Subcutaneous abdominal adipose tissue (tissue), 5 donors: ENCODE data around the gene ELOA.
"Not testable (repeated sequence)": the region's sequence is repeated elsewhere in the genome, so short reads cannot be mapped to it uniquely, and the experiment has no call there.

Source experiments
- H3K27ac ChIP-seq: one replicate; pipeline ENCODE4 v1.7.0; 2013; ENCODE audit warnings: low read depth, mild to moderate bottlenecking, inconsistent platforms, low read length, moderate library complexity
- H3K27me3 ChIP-seq, 5 donors: one replicate each; pipeline ENCODE4 v1.7.0; 2013; ENCODE audit warnings: low read length in 5 of 5, inconsistent platforms in 1 of 5; ENCODE audit not compliant: control insufficient read depth in 5 of 5, insufficient read depth in 4 of 5
- H3K36me3 ChIP-seq, 5 donors: one replicate each; pipeline ENCODE4 v1.7.0; 2013; ENCODE audit warnings: low read length in 5 of 5; ENCODE audit not compliant: control insufficient read depth in 5 of 5, insufficient read depth in 5 of 5
- H3K4me1 ChIP-seq, 5 donors: one replicate each; pipeline ENCODE4 v1.7.0; 2013; ENCODE audit warnings: low read length in 5 of 5, mild to moderate bottlenecking in 3 of 5, moderate library complexity in 1 of 5; ENCODE audit not compliant: control insufficient read depth in 5 of 5, insufficient read depth in 5 of 5
- H3K4me3 ChIP-seq, 5 donors: one replicate each; pipeline ENCODE4 v1.7.0; 2013; ENCODE audit warnings: low read length in 5 of 5, low read depth in 1 of 5
- H3K9ac ChIP-seq, 5 donors: one replicate each; pipeline ENCODE4 v1.7.0; 2013; ENCODE audit warnings: low read length in 5 of 5, mild to moderate bottlenecking in 4 of 5, moderate library complexity in 3 of 5
- H3K9me3 ChIP-seq, 5 donors: one replicate each; pipeline ENCODE4 v1.7.0; 2013; ENCODE audit warnings: low read length in 5 of 5; ENCODE audit not compliant: control insufficient read depth in 5 of 5
- donor health status: healthy.
- donor health status: healthy.
- donor health status: healthy.
- donor health status: healthy.
- donor health status: healthy.

The ELOA gene

GRCh38 chr1:23777979-23778814 is 34.9 kb downstream of the ELOA start, which contains the start of gene PITHD1:
TSS of gene PITHD1 (plus strand) at chr1:23778418. CDS start at chr1:23778516, 98 bp downstream.
- Histone ChIP-seq H3K4me1 (peaks cover 2 to 23% (median 22%) of the 10 kb centered on the region in 5 donors), H3K4me3 (peak within 1 kb of the TSS; percentile 87 to 98 (median 98))

DNA sequence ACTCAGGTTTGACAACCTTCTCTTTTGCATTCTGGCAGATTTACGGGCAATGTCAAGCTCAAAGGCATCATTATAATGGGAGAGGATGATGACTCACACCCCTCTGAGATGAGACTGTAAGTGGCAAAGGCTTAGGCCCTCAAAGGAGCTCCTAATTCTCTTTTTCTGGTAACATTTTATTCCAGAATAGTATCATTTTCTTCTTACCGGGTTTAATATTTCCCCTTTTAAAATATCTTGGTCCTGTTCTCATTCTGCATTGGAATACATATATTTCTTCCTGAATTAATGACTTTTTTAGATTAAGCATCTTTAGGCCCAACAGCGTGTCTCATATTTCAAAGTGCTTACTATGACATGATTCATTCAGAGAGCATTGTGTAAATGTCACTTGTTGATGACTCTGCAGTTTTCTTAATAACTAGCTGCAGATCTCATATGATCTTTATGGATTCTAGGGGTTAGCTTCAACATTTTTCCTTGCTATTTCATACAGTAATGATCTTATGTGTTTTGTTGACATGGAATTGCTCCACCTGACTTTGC is 36.6 kb downstream of the ELOA start:
- Histone ChIP-seq H3K9me3 (no peaks in the 10 kb centered on the region), H3K27ac (peak overlapping the region; percentile 44), H3K4me3 (no peak overlapping the region), H3K4me1 (peaks cover 2 to 23% (median 22%) of the 10 kb centered on the region in 5 donors), H3K27me3 (no peaks in the 10 kb centered on the region), H3K9ac (peak overlapping the region in 2 of 5 donors; percentile 87 to 90), H3K36me3 (peaks cover under 1 to 13% (median 8%) of the 10 kb centered on the region in 5 donors)

More at GRCh38 chr1:23777979-23778814, 34.9 kb downstream of the ELOA start, which contains the start of gene PITHD1:
- Histone ChIP-seq H3K9me3 (no peaks in the 10 kb centered on the region), H3K27ac (peak within 1 kb of the TSS; percentile 74), H3K9ac (peak within 1 kb of the TSS; percentile 85 to 90 (median 87)), H3K36me3 (peaks cover 0 to 10% (median 0%) of the 10 kb centered on the region in 5 donors), H3K27me3 (no peaks in the 10 kb centered on the region)

DNA sequence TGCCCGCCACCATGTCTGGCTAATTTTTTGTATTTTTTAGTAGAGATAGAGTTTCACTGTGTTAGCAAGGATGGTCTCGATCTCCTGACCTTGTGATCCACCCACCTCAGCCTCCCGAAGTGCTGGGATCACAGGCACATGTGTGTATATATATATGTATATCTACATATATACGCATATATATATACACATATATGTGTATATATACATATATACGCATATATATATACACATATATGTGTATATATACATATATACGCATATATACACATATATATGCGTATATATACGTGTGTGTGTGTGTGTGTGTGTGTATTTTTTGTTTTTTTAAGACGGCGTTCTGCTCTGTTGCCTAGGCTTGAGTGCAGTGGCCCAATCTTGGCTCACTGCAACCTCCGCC is 39.9 kb downstream of the ELOA start:
- H3K36me3 ChIP-seq = peaks cover 19 to 42% (median 30%) of the 10 kb centered on the region in 5 donors

GRCh38 chr1:23784846-23785245 is 41.6 kb downstream of the ELOA start:
- H3K27me3 ChIP-seq = no peaks in the 10 kb centered on the region
- peaks cover 19 to 50% (median 30%) of the 10 kb centered on the region in 5 donors for H3K36me3 ChIP-seq
- no peak overlapping the region for H3K9ac ChIP-seq
- H3K4me1 ChIP-seq = peaks cover 0 to 3% (median 0%) of the 10 kb centered on the region in 5 donors
- H3K9me3 ChIP-seq = no peaks in the 10 kb centered on the region
- no peak overlapping the region for H3K27ac ChIP-seq
- no peak overlapping the region for H3K4me3 ChIP-seq

More for the DNA sequence above, 39.9 kb downstream of the ELOA start:
- H3K9me3 ChIP-seq, H3K27me3 ChIP-seq, H3K9ac ChIP-seq, H3K27ac ChIP-seq, H3K4me3 ChIP-seq: not testable (repeated sequence)
- H3K4me1 ChIP-seq = peaks cover 2 to 15% (median 12%) of the 10 kb centered on the region in 5 donors

- Histone ChIP-seq H3K27me3 (no peaks in the 10 kb centered on the region), H3K4me1 (peaks cover 9 to 23% (median 22%) of the 10 kb centered on the region in 5 donors), H3K27ac (no peak overlapping the region), H3K4me3 (no peak overlapping the region), H3K9me3 (no peaks in the 10 kb centered on the region), H3K36me3 (peaks cover 9 to 45% (median 30%) of the 10 kb centered on the region in 5 donors), H3K9ac (no peak overlapping the region)
Observed at GRCh38 chr1:23787701-23788100, 44.4 kb downstream of the ELOA start.

DNA sequence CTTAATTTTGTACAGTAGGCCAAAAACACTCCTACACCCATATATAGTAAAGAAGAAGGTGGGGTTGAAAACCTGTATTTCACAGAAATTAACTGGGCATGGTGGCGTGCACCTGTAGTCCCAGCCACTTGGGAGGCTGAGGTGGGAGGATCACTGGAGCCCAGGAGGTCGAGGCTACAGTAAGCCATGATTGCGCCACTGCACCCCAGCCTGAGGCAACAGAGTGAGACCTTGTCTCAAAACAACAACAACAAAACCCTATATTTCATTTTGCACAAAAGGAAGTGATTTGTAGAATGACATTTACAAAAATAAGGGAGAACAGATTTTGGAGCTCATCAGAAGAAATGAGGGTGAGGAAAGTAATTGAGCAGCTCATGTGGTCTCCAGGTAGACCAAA is 45.4 kb downstream of the ELOA start:
- Histone ChIP-seq H3K27ac (no peak overlapping the region), H3K36me3 (peaks cover 9 to 53% (median 38%) of the 10 kb centered on the region in 5 donors), H3K27me3 (no peaks in the 10 kb centered on the region), H3K9me3 (no peaks in the 10 kb centered on the region), H3K9ac (no peak overlapping the region), H3K4me3 (no peak overlapping the region), H3K4me1 (peaks cover 9 to 29% (median 23%) of the 10 kb centered on the region in 5 donors)

DNA sequence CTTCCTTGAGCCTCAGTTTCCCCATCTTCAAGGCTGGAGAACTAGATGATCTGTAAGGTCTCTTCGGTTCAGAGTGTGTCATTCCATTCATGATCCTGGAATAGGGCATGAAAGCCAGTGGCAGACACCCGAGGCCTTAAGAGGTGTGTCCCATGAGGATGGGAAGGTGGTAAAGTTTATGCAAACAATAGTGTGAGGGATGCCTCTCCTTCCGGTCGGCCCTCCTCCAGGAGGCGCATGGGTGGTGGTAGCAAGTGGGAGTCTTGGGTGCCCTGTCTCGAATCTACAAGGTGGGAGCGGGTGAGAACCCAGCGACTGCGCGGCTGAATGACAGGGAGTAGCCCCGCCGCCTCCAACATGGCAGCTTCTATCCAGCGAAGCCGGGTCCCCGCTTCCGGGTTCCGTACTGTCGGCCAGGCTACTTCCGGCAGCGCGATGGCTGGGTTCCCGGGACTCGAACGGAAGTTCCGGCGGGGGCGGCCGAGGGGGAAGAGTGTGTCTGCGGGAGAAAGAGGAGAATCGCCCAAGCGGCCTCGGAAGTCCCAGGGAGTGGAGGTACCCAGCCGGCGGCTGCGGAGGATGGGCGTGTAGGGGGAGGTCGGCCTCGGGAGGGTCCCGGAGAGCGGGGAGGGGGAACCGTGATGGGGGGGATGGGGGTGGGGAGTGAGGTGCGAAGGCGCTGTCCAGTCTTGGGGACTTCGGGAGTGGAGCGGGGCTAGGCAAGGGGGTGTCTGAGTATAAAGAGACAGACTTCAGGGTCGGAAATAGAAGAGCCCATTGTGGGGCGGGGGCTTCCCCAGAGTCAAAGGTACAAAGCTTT is 47.6 kb downstream of the ELOA start, which contains the start of gene LYPLA2:
Gene LYPLA2 (plus strand): TSS at position 450 of the 820 bp plus-strand sequence. CDS start 1,538 bp downstream, outside the sequence.
- peak within 1 kb of the TSS; percentile 54 for H3K27ac ChIP-seq
- no peaks in the 10 kb centered on the region for H3K27me3 ChIP-seq
- H3K4me3 ChIP-seq = peak within 1 kb of the TSS; percentile 75 to 97 (median 87)
- H3K9me3 ChIP-seq = no peaks in the 10 kb centered on the region
- peaks cover 5 to 60% (median 39%) of the 10 kb centered on the region in 5 donors for H3K36me3 ChIP-seq
- H3K4me1 ChIP-seq = peaks cover 9 to 29% (median 23%) of the 10 kb centered on the region in 5 donors
- peak within 1 kb of the TSS; percentile 78 to 94 (median 88) for H3K9ac ChIP-seq

DNA sequence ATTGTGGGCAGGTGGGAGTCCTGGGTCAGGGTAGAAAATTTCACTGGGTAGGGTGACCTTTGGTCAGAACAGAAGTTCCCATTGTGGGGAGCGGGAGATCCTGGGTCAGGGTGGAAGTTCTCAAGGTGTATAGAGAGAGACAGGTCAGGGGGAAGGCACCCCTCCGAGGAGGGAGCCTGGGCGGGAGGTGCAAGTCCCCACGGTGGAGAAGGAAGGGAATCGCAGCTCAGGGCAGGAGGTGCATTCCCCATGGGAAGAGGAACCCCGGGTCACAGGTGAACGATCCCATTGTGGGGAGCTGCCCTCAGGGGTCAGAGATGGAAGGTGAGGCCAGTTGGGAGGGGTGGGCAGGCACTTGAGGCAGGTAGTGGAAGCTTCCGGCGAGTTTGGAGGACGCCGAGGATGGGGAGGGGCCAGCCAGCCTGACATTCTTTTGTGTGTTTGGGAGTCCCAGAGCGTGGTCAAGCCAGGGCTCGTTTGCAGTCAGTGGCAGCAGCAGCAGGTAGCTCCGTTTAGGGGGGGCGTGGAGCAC is 48.3 kb downstream of the ELOA start:
- peak overlapping the region; percentile 75 to 97 (median 87) for H3K4me3 ChIP-seq
- H3K4me1 ChIP-seq = peaks cover 9 to 29% (median 23%) of the 10 kb centered on the region in 5 donors
- H3K9me3 ChIP-seq = no peaks in the 10 kb centered on the region
- no peaks in the 10 kb centered on the region for H3K27me3 ChIP-seq
- peak overlapping the region; percentile 54 for H3K27ac ChIP-seq
- peaks cover 0 to 62% (median 39%) of the 10 kb centered on the region in 5 donors for H3K36me3 ChIP-seq
- H3K9ac ChIP-seq = peak overlapping the region; percentile 78 to 94 (median 88)
